Small intestine (tissue), 7 donors: Measurements from ENCODE around the gene SUPT3H. TPM values are rescaled to one million over a fixed set of nuclear protein-coding genes. Genes with fewer than 3 reads are reported as not detected.

Experiments
- DNase-seq, 2 donors: peaks; one replicate each; pipeline versions ENCODE4 v3.0.0 to v3.0.0-alpha.2; 2013
- FAIRE-seq: peaks from 2 replicates; lab custom pipeline; 2012; peaks lifted over from hg19 to GRCh38; lab: Jason Lieb, UNC
- H3K27ac ChIP-seq, 3 donors: one replicate each; pipeline ENCODE4 v1.5.1; 2013; ENCODE audit warnings: low read length in 2 of 3, mild to moderate bottlenecking in 2 of 3, control low read depth in 1 of 3, inconsistent platforms in 1 of 3, low read depth in 1 of 3, moderate library complexity in 1 of 3
- H3K27me3 ChIP-seq, 3 donors: one replicate each; pipeline ENCODE4 v1.6.1; 2013; ENCODE audit warnings: low read length in 3 of 3, inconsistent platforms in 1 of 3; ENCODE audit not compliant: control insufficient read depth in 3 of 3, insufficient read depth in 3 of 3
- H3K36me3 ChIP-seq, 3 donors: one replicate each; pipeline ENCODE4 v1.6.1; 2013; ENCODE audit warnings: low read length in 3 of 3, inconsistent platforms in 1 of 3, low read depth in 1 of 3, mild to moderate bottlenecking in 1 of 3, moderate library complexity in 1 of 3; ENCODE audit not compliant: control insufficient read depth in 3 of 3, insufficient read depth in 2 of 3
- H3K4me1 ChIP-seq, 3 donors: one replicate each; pipeline ENCODE4 v1.6.1; 2013; ENCODE audit warnings: low read length in 2 of 3, inconsistent platforms in 1 of 3, low read depth in 1 of 3, mild to moderate bottlenecking in 1 of 3, moderate library complexity in 1 of 3; ENCODE audit not compliant: control insufficient read depth in 3 of 3, insufficient read depth in 2 of 3
- H3K4me3 ChIP-seq, 3 donors: one replicate each; pipeline ENCODE4 v1.5.1; 2013; ENCODE audit warnings: low read length in 3 of 3, control low read depth in 1 of 3, inconsistent platforms in 1 of 3, low read depth in 1 of 3, mild to moderate bottlenecking in 1 of 3, moderate library complexity in 1 of 3
- H3K9me3 ChIP-seq, 2 donors: one replicate each; pipeline ENCODE4 v1.6.1; 2013; ENCODE audit warnings: low read depth in 1 of 2, low read length in 1 of 2; ENCODE audit not compliant: control insufficient read depth in 2 of 2, insufficient read depth in 1 of 2
- WGBS, 3 donors: extraction: QIAGEN DNeasy Blood & Tissue Kit; methylation state at CpG; one replicate each; pipeline ENCODE4 v1.1.7; 2013; 5-methylcytosine and 5-hydroxymethylcytosine counted together
- polyA plus RNA-seq, 4 donors: library from polyadenylated mRNA; stranded (reverse) in 3 of 4; unstranded in 1 of 4; fragments of 200-250 nt in 3 of 4; fragments of 120-200 nt in 1 of 4; gene quantifications; one replicate each; pipeline versions ENCODE4 v1.2.1 to v1.2.3, GENCODE V29; 2013
- donor health status: healthy with polysubstance abuse.
- donor health status: control.
- donor health status: control.
- donor health status: Bipolar disorder and iron deficiency.
- donor health status: healthy.

Gene SUPT3H
- polyA plus RNA-seq, 4 donors: 2.0 to 13.8 (median 7.0) TPM

DNA sequence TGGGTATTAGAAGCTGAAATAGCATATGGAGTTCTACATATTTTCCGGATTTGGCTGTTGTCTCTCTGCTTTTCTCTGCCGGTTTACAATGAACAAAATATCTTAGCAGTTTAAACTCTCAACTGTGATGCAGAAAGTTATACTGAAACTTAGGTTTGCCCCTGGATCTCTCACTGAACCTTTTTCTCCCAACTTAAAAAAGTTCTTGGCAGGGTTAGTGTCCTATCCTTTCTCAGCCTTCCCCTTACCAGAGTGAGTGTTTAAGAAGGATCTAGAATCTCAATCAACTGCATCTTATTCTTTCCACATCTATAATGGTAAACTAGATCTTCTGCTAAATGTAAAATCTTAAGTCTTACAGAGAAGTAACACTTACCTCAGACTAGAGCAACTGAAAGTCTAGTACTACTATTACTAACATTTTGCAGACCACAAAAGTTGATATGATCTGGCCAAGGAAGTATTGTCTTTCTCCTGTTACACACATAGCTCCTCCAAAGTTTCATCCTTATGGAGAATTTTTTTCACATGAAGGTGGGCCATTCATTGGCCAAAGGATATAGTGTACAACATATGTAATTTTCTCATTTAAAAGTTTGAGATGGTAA, 441.9 kb downstream of the SUPT3H start:
- H3K36me3 ChIP-seq: no peaks in the 10 kb centered on the region
- no peaks in the 10 kb centered on the region for H3K4me1 ChIP-seq
- DNase-seq (no peak), FAIRE-seq (no peak)
- no peak overlapping the region for H3K4me3 ChIP-seq
- 56 to 84% (median 75%) methylated on average over 2 of the region's 2 CpGs for WGBS, 3 donors
- H3K9me3 ChIP-seq: no peaks in the 10 kb centered on the region
- H3K27me3 ChIP-seq: no peaks in the 10 kb centered on the region
- peak overlapping the region in 2 of 3 donors; percentile 20 to 31 for H3K27ac ChIP-seq

DNA sequence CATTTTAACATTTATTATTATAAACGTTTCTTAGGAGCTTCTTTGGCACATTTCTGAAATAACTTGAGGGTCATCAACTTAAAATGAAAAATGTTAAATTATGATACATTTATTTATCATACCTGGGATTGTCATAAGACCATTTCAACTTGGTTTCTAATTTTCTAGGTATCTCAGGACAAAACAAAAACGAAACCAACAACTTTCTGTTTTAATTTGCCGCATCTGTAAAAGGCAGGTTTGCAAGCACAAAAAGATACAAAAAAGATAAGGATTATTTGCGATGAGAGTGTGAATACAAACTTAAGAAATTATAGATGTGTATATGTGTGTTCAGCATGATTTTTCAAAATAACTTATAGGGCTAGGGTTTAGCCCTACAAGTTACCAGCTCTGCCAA, 444.6 kb downstream of the SUPT3H start:
- FAIRE-seq: no peak
- Histone ChIP-seq H3K36me3 (no peaks in the 10 kb centered on the region), H3K27ac (peak overlapping the region in 1 of 3 donors; percentile 37), H3K27me3 (no peaks in the 10 kb centered on the region), H3K4me3 (no peak overlapping the region), H3K4me1 (no peaks in the 10 kb centered on the region), H3K9me3 (no peaks in the 10 kb centered on the region)
- WGBS, 3 donors: 60 to 73% (median 62%) methylated on average over 4 of the region's 4 CpGs
- DNase-seq: peak in 1 of 2 donors; percentile 20

DNA sequence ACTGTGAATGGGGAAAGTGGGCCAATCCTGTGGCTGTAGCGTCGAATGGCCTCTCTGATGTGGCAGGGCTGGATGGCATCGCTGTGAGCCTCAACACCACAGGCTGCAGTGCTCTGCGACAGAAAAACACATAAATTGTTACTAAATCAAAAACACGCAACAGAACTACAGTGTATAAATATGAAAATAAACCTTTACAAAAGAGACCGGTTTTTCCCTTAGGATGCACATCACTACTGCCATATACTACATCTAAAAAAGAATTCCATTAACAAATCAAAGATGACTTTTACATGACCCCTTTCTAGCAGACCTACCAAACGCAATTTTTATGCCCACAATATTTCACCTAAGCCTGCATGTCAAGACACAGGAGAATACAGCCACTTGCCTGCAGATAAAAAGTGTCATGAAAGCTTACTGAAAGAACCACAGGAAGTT, 445.1 kb downstream of the SUPT3H start:
- DNase-seq (no peak), FAIRE-seq (no peak)
- WGBS, 3 donors: 72 to 95% (median 86%) methylated on average over 7 of the region's 7 CpGs
- Histone ChIP-seq H3K4me1 (no peaks in the 10 kb centered on the region), H3K36me3 (no peaks in the 10 kb centered on the region), H3K9me3 (no peaks in the 10 kb centered on the region), H3K27me3 (no peaks in the 10 kb centered on the region), H3K4me3 (no peak overlapping the region), H3K27ac (peak overlapping the region in 1 of 3 donors; percentile 79)

DNA sequence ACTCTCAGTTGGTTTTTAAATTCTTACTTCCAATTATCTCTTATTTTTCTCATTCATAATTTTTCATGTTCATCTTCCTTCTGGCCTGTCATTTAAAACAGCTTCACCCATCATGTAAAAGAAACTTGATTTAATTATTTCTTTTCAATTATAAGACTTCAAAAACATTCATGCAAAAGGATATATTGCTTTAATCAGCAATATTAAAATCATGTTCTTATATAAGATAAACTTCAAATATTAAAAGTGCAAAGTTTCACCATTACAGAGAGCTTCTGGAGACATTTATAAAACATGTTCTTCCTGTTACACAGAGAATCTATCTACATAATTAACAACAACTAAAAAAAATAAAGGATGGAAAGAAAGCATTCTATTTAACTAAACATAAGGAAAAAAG, 446.3 kb downstream of the SUPT3H start:
- no peaks in the 10 kb centered on the region for H3K36me3 ChIP-seq
- H3K4me3 ChIP-seq: no peak overlapping the region
- H3K27me3 ChIP-seq: no peaks in the 10 kb centered on the region
- H3K4me1 ChIP-seq: no peaks in the 10 kb centered on the region
- no peak for DNase-seq
- peak; percentile 81 for FAIRE-seq
- H3K27ac ChIP-seq: no peak overlapping the region
- no peaks in the 10 kb centered on the region for H3K9me3 ChIP-seq

DNA sequence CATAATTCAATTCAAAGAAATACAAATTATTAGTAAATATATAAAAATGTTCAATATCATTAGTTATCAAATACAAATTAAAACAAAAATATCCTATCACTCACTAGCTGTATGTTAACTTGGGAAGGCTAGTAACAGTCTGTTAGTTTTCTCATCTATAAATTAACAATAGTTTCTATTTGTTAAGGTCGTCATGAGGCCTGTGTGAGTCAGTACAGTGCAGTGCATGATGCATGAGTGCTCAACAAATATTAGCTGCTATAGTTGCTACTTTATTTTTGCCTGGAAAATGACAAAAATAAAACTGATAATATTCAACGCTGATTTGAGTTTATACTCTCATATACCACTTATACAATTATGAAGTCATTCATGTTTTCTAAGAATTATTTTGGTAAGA, 451.2 kb downstream of the SUPT3H start:
- FAIRE-seq (no peak), DNase-seq (no peak)
- H3K27me3 ChIP-seq: no peaks in the 10 kb centered on the region
- H3K4me1 ChIP-seq: peaks cover 0 to 3% (median 0%) of the 10 kb centered on the region in 3 donors
- no peaks in the 10 kb centered on the region for H3K9me3 ChIP-seq
- no peak overlapping the region for H3K4me3 ChIP-seq
- H3K27ac ChIP-seq: no peak overlapping the region
- H3K36me3 ChIP-seq: no peaks in the 10 kb centered on the region
- WGBS, 3 donors: 74 to 77% (median 77%) methylated on average over 2 of the region's 2 CpGs

DNA sequence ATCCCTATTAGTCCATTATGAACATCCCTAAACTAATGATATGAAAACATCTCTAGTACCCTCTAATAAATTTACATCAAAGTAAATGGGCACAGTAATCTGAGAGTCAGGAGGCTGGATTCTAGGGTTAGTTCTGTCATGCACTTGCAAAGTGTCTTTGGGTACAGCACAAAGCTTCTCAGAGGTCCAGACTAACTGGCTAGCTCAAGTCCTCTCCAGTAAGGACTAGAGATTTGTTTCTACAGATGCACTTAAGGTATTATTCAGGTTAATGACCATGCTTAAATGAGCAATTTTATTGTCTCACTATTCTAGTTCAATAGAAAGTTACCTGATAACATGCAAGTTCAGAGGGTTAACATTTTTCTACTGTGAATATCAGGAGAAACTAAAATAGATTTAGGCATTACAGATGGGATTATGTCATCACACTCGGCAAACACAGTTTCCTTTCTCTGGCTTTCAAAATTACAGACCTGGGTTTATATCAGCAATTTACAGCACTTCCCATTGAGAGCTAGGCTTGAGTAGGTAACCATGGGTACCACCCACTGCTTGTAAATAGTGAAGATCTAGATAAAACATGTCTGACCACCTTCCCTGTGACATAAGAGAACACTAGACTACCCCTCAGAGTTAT, 452.5 kb downstream of the SUPT3H start:
- DNase-seq (peak; percentile 43 to 50), FAIRE-seq (no peak)
- Histone ChIP-seq H3K9me3 (no peaks in the 10 kb centered on the region), H3K27ac (peak overlapping the region in 1 of 3 donors; percentile 74), H3K4me1 (peaks cover 0 to 3% (median 0%) of the 10 kb centered on the region in 3 donors), H3K4me3 (no peak overlapping the region), H3K27me3 (no peaks in the 10 kb centered on the region), H3K36me3 (no peaks in the 10 kb centered on the region)
- WGBS, 3 donors: 16 to 31% (median 26%) methylated on average over 1 of the region's 1 CpG

DNA sequence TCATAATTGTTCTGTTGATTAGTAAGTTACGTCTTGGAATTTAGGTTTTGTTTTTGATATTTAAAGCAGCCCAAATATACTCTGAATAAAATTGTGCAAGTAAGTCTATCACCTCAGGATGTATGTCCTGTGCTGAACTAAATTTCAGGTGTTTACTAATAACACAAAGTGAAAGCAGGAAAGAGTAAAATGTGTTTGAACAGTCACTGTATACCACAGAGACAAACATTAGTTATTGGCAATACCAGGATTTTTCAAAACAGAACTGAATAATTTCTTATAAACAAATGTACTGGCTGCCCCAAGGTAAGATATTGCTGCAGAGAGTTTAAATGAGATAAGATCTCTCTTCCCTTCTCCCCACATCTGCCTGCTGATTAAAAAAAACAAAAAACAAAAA, 454.3 kb downstream of the SUPT3H start:
- FAIRE-seq: no peak
- 78 to 84% (median 84%) methylated on average over 1 of the region's 1 CpG for WGBS, 3 donors

DNA sequence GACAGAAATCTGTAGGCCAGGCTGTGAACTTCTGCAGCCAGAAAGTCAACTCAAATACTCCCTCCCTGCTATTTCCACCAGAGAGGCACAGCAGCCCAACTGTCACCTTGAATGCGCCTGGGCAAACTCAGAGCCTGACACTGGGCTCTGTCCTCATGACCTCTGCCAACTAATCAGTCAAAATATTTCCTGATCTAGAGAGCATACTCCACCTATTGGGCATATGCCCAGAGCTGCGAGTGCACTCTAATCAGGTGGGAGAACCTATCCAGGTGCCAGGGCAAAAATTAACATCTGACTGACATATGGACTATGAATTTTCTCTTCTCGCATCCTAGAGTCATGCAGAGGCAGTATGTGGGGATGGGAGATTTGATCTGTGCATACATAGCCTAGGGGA, 455.9 kb downstream of the SUPT3H start:
- no peak overlapping the region for H3K27ac ChIP-seq
- H3K36me3 ChIP-seq: no peaks in the 10 kb centered on the region
- peaks cover 0 to 3% (median 0%) of the 10 kb centered on the region in 3 donors for H3K4me1 ChIP-seq
- no peaks in the 10 kb centered on the region for H3K9me3 ChIP-seq
- no peak overlapping the region for H3K4me3 ChIP-seq
- peak in 1 of 2 donors; percentile 67 for DNase-seq
- FAIRE-seq: no peak
- 15 to 61% (median 39%) methylated on average over 3 of the region's 3 CpGs for WGBS, 3 donors
- no peaks in the 10 kb centered on the region for H3K27me3 ChIP-seq

More for the DNA sequence above, 454.3 kb downstream of the SUPT3H start:
- Histone ChIP-seq H3K36me3 (no peaks in the 10 kb centered on the region), H3K9me3 (no peaks in the 10 kb centered on the region), H3K27me3 (no peaks in the 10 kb centered on the region), H3K27ac (no peak overlapping the region), H3K4me3 (no peak overlapping the region), H3K4me1 (peaks cover 0 to 3% (median 0%) of the 10 kb centered on the region in 3 donors)
- DNase-seq: no peak
